SK-N-SH (cell line): ENCODE results near the gene ELOVL2. TPM values are rescaled to one million over a fixed set of nuclear protein-coding genes. Genes with fewer than 3 reads are reported as not detected.

Source experiments
- CTCF ChIA-PET: fragments of 300-600, 350-600 bp; formaldehyde crosslinking; extraction: SDS; loops from one replicate; lab custom pipeline; 2021; lab: Yijun Ruan, JAX
- POLR2A ChIA-PET: fragments of 350-600 bp; sonication (Branson Sonifier 250); formaldehyde crosslinking; extraction: SDS; loops from one replicate; lab custom pipeline; 2020; ENCODE audit warnings: antibody characterized with exemption, inconsistent platforms; lab: Yijun Ruan, JAX
- DNase-seq: peaks from one replicate; pipeline ENCODE4 v3.0.0; 2012
- H2AFZ ChIP-seq: fragments of 200-600 bp; sonication (generic); 2 replicates; pipeline ENCODE4 v1.8.1; 2016; ENCODE audit warnings: antibody characterized with exemption, mild to moderate bottlenecking, low read depth
- H3F3A ChIP-seq: fragments of 200-600 bp; sonication (generic); replicated peaks from 2 replicates; pipeline ENCODE3; 2016; ENCODE audit warnings: antibody characterized with exemption, mild to moderate bottlenecking; ENCODE audit not compliant: insufficient read depth
- H3K27ac ChIP-seq, 2 experiments: fragments of 200-500 bp in 1 of 2; fragments of 200-600 bp in 1 of 2; sonication (Bioruptor generic) in 1 of 2; sonication (generic), shearing (Covaris generic) in 1 of 2; 2 replicates each; pipeline versions ENCODE4 v1.5.1 to v1.6.1; 2014 to 2016; ENCODE audit warnings: low read depth in 2 of 2, inconsistent platforms in 1 of 2, low read length in 1 of 2, mild to moderate bottlenecking in 1 of 2, mixed read lengths in 1 of 2
- H3K27me3 ChIP-seq: fragments of 200-600 bp; sonication (generic), shearing (Covaris generic); 2 replicates; pipeline ENCODE4 v1.6.1; 2016; ENCODE audit warnings: mixed run types; ENCODE audit not compliant: insufficient read depth
- H3K36me3 ChIP-seq, 2 experiments: fragments of 200-500 bp in 1 of 2; fragments of 200-600 bp in 1 of 2; sonication (Bioruptor generic) in 1 of 2; sonication (generic) in 1 of 2; replicated peaks in 1 of 2; 2 replicates each; pipeline versions ENCODE3 to v1.5.1; 2014 to 2016; ENCODE audit warnings: low read length in 1 of 2, mild to moderate bottlenecking in 1 of 2; ENCODE audit not compliant: insufficient read depth in 2 of 2, control insufficient read depth in 1 of 2
- H3K4me1 ChIP-seq, 2 experiments: fragments of 200-500 bp in 1 of 2; fragments of 200-600 bp in 1 of 2; sonication (Bioruptor generic) in 1 of 2; sonication (generic), shearing (Covaris generic) in 1 of 2; 2 replicates each; pipeline versions ENCODE4 v1.5.1 to v1.6.1; 2014 to 2016; ENCODE audit warnings: low read depth in 1 of 2, low read length in 1 of 2, mixed run types in 1 of 2; ENCODE audit not compliant: insufficient read depth in 2 of 2, control insufficient read depth in 1 of 2
- H3K4me2 ChIP-seq: fragments of 200-600 bp; sonication (generic), shearing (Covaris generic); 2 replicates; pipeline ENCODE4 v1.6.1; 2017; ENCODE audit warnings: mixed run types
- H3K4me3 ChIP-seq, 2 experiments: fragments of 200-500 bp in 1 of 2; fragments of 200-600 bp in 1 of 2; sonication (Bioruptor generic) in 1 of 2; sonication (generic), shearing (Covaris generic) in 1 of 2; 2 replicates each; pipeline versions ENCODE4 v1.5.1 to v1.8.1; 2014 to 2016; ENCODE audit warnings: low read depth in 2 of 2, inconsistent platforms in 1 of 2, low read length in 1 of 2, mild to moderate bottlenecking in 1 of 2, mixed read lengths in 1 of 2, moderate library complexity in 1 of 2
- H3K79me2 ChIP-seq: fragments of 200-600 bp; sonication (generic); 2 replicates; pipeline ENCODE4 v1.8.1; 2017; ENCODE audit warnings: mild to moderate bottlenecking; ENCODE audit not compliant: insufficient read depth
- H3K9ac ChIP-seq: fragments of 200-600 bp; sonication (generic); 2 replicates; pipeline ENCODE4 v1.6.1; 2017; ENCODE audit warnings: mixed run types
- H3K9me2 ChIP-seq: fragments of 200-600 bp; sonication (generic); 2 replicates; pipeline ENCODE4 v1.6.1; 2017; ENCODE audit warnings: mixed run types
- H3K9me3 ChIP-seq: fragments of 200-600 bp; sonication (generic); 2 replicates; pipeline ENCODE4 v1.6.1; 2017; ENCODE audit warnings: mixed run types, mild to moderate bottlenecking, moderate library complexity
- H4K20me1 ChIP-seq: fragments of 200-600 bp; sonication (generic); 2 replicates; pipeline ENCODE4 v1.6.1; 2017; ENCODE audit warnings: mild to moderate bottlenecking, mixed run types; ENCODE audit not compliant: insufficient read depth
- ELF1 ChIP-seq: IDR thresholded peaks from 2 replicates; pipeline ENCODE4 v1.4.0; 2012
- MEF2A ChIP-seq: IDR thresholded peaks from 2 replicates; pipeline ENCODE4 v1.4.0; 2012; ENCODE audit warnings: low read depth, borderline replicate concordance
- RAD21 ChIP-seq: IDR thresholded peaks from 2 replicates; pipeline ENCODE4 v1.6.1; 2012; ENCODE audit warnings: mild to moderate bottlenecking, low read length
- RCOR1 ChIP-seq: fragments of 150-350 bp; IDR thresholded peaks from 2 replicates; pipeline ENCODE4 v1.6.1; 2017; ENCODE audit warnings: antibody characterized with exemption, low read length
- TAF1 ChIP-seq: IDR thresholded peaks from 2 replicates; pipeline ENCODE4 v1.6.1; 2012; ENCODE audit warnings: low read depth, mild to moderate bottlenecking, low read length, moderate library complexity, borderline replicate concordance
- USF2 ChIP-seq: fragments of 150-350 bp; IDR thresholded peaks from 2 replicates; pipeline ENCODE4 v1.6.1; 2017; ENCODE audit warnings: antibody characterized with exemption, low read length, low read depth, borderline replicate concordance
- YY1 ChIP-seq: IDR thresholded peaks from 2 replicates; pipeline ENCODE4 v1.4.0; 2012; ENCODE audit warnings: low read depth, mild to moderate bottlenecking
- ZBTB33 ChIP-seq: IDR thresholded peaks from 2 replicates; pipeline ENCODE4 v1.4.0; 2012; ENCODE audit warnings: low read depth, borderline replicate concordance
- WGBS: methylation state at CpG from one replicate; pipeline ENCODE4 v1.1.6; 2017; ENCODE audit warnings: low lambda C conversion rate; 5-methylcytosine and 5-hydroxymethylcytosine counted together
- polyA plus RNA-seq, 3 experiments: library from polyadenylated mRNA; depleted of rRNA; stranded (reverse); fragments of >200 nt; gene quantifications; 2 replicates each; pipeline ENCODE4 v1.2.3, GENCODE V29; 2012
- TF ChIP-seq, protein P1 (sequence below): fragments of 200-600 bp; sonication (generic); IDR thresholded peaks from 2 replicates; pipeline ENCODE4 v1.6.1; 2017; ENCODE audit warnings: antibody characterized with exemption, mild to moderate bottlenecking, moderate library complexity

ELOVL2 gene
- polyA plus RNA-seq, 1 of the 3 experiments (the other 2 are of a cell fraction) = 0.39 TPM

GRCh38 chr6:10999994-11000393 lies 44.1 kb downstream of the ELOVL2 start:
- POLR2A ChIA-PET = no interaction called here
- Histone ChIP-seq H3K4me3 (no peak overlapping the region), H4K20me1 (no peaks in the 10 kb centered on the region), H3K36me3 (no peaks in the 10 kb centered on the region), H3K27ac (no peak overlapping the region), H3K9me2 (no peaks in the 10 kb centered on the region), H3K4me1 (no peaks in the 10 kb centered on the region), H3K9ac (no peak overlapping the region), H3K4me2 (no peak overlapping the region), H3F3A (no peaks in the 10 kb centered on the region), H3K9me3 (no peaks in the 10 kb centered on the region), H3K27me3 (no peaks in the 10 kb centered on the region)
- CTCF ChIA-PET = no interaction called here
- TF ChIP-seq RCOR1 = no peak
- TF ChIP-seq, all 33 proteins: peak for 0
- Histone ChIP-seq H2AFZ (no peak overlapping the region), H3K79me2 (no peaks in the 10 kb centered on the region)
- no peak for DNase-seq
- WGBS = 100% methylated on average over 2 of the region's 2 CpGs

DNA sequence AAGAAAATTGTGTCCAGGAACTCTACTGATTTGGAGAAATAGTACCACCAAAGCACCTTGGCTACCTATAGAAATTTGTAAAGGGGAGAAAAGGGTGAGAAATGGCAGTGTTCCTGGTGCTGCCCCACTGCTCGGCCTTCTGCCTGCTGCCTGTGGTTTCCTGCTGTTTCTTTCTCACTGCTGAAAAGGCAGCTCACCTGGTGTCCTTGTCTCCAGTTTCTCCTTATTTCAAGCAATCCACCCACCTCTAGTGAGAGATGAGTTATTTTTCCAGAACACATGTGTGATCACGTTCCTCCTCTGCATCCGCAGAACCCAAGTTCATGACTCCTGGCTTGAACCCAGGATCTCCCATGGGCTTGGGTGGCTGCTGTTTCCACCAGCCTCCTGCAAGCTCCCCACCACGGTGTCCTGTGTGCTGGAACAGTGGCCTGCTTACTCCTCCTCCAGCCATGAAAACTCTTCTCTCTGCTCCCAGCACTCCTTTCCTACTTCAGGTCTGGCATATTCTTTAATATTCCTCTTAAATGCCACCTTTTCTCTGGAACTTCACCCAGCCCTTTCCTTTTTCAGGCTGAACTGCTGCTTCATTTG lies 48.9 kb downstream of the ELOVL2 start:
- no peaks in the 10 kb centered on the region for H3K79me2 ChIP-seq
- no peak overlapping the region for H3K9ac ChIP-seq
- no peaks in the 10 kb centered on the region for H4K20me1 ChIP-seq
- 80% methylated on average over 4 of the region's 4 CpGs for WGBS
- H3K9me3 ChIP-seq = no peaks in the 10 kb centered on the region
- no peak overlapping the region for H3K4me2 ChIP-seq
- H3K36me3 ChIP-seq = no peaks in the 10 kb centered on the region
- H3K27ac ChIP-seq = no peak overlapping the region
- no peak overlapping the region for H3K4me3 ChIP-seq
- H3F3A ChIP-seq = no peaks in the 10 kb centered on the region
- TF ChIP-seq, protein P1, sequence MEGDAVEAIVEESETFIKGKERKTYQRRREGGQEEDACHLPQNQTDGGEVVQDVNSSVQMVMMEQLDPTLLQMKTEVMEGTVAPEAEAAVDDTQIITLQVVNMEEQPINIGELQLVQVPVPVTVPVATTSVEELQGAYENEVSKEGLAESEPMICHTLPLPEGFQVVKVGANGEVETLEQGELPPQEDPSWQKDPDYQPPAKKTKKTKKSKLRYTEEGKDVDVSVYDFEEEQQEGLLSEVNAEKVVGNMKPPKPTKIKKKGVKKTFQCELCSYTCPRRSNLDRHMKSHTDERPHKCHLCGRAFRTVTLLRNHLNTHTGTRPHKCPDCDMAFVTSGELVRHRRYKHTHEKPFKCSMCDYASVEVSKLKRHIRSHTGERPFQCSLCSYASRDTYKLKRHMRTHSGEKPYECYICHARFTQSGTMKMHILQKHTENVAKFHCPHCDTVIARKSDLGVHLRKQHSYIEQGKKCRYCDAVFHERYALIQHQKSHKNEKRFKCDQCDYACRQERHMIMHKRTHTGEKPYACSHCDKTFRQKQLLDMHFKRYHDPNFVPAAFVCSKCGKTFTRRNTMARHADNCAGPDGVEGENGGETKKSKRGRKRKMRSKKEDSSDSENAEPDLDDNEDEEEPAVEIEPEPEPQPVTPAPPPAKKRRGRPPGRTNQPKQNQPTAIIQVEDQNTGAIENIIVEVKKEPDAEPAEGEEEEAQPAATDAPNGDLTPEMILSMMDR = no peak
- TF ChIP-seq YY1 (no peak), MEF2A (no peak), USF2 (no peak), TAF1 (no peak), ZBTB33 (no peak), ELF1 (no peak), RAD21 (no peak)
- CTCF ChIA-PET = interaction anchor here (0.7 to 1.0 kb wide), 2 partner anchors 59 to 501 kb away, joined by 3 read pairs; no protein-coding TSS in a partner anchor
- POLR2A ChIA-PET = no interaction called here
- no peaks in the 10 kb centered on the region for H3K4me1 ChIP-seq
- DNase-seq = no peak
- no peak overlapping the region for H2AFZ ChIP-seq
- H3K27me3 ChIP-seq = no peaks in the 10 kb centered on the region
- no peaks in the 10 kb centered on the region for H3K9me2 ChIP-seq
